ENCODE measurements around the gene AP1S3.

DNA sequence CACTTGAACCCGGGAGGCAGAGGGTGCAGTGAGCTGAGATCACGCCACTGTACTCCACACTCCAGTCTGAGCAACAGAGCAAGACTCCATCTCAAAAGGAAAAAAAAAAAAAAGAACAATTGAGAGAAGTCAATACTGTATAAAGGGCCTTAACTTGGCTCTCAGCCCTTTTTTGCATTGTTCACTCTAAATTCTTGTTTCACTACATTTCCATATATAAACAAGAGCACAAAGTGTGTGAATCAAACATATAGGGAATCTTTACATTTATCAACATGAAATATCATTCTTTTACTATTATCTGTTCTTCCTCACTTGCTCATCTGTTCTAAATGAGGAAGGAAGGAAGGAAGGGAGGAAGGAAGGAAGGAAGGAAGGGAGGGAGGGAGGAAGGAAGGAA is 90.8 kb downstream of the AP1S3 start:
- TF ChIP-seq, protein P1, sequence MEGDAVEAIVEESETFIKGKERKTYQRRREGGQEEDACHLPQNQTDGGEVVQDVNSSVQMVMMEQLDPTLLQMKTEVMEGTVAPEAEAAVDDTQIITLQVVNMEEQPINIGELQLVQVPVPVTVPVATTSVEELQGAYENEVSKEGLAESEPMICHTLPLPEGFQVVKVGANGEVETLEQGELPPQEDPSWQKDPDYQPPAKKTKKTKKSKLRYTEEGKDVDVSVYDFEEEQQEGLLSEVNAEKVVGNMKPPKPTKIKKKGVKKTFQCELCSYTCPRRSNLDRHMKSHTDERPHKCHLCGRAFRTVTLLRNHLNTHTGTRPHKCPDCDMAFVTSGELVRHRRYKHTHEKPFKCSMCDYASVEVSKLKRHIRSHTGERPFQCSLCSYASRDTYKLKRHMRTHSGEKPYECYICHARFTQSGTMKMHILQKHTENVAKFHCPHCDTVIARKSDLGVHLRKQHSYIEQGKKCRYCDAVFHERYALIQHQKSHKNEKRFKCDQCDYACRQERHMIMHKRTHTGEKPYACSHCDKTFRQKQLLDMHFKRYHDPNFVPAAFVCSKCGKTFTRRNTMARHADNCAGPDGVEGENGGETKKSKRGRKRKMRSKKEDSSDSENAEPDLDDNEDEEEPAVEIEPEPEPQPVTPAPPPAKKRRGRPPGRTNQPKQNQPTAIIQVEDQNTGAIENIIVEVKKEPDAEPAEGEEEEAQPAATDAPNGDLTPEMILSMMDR (IDR thresholded peaks at IDR 0.05; ENCODE audit: low read length), result no peak
- TF ChIP-seq EZH2 (IDR thresholded peaks at IDR 0.05; ENCODE audit: borderline replicate concordance, low read length), result no peak
